ENCODE data around the gene TTLL10.
"Not testable (repeated sequence)": the region's sequence is repeated elsewhere in the genome, so short reads cannot be mapped to it uniquely, and the experiment has no call there.

The TTLL10 gene

DNA sequence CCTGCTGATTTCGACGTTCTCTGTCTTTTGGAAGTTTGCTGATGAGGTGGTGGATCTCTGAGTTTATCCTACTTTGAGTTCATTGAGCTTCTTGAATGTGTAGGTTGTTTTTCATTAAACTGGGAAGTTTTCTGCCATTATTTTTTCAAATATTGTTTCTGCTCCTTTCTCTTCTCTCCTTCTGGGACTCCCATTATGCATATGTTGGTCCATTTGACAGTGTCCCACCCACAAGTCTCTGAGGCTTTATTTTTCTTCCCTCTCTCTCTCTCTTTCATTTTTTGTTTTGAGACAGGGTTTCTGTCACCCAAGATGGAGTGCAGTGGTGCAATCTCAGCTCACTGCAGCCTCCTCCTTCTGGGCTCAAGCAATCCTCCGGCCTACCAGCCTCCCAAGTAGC is 21.0 kb downstream of the TTLL10 start:
- no peak for FAIRE-seq

DNA sequence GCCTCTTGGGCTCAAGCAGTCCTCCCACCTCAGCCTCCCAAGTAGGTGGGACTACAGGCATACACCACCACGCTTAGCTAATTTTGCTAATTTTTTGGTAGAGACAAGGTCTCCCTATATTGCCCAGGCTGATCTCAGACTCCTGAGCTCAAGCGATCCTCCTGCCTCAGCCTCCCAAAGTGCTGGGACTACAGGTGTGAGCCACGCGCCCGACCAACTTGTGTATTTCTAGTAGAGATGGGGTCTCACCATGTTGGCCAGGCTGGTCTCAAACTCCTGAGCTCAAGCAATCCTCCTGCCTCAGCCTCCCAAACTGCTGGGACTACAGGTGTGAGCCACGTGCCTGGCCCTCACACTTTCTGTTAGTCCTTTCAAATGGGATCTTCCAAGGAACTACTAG is 22.0 kb downstream of the TTLL10 start:
- not testable (repeated sequence) for FAIRE-seq

- no peak for FAIRE-seq
These were observed 22.9 kb downstream of the TTLL10 start for GRCh38 chr1:1196431-1197187.

- no peak for FAIRE-seq
These were observed 23.5 kb downstream of the TTLL10 start for GRCh38 chr1:1197188-1197500.

- no peak for FAIRE-seq
These were observed 24.1 kb downstream of the TTLL10 start for GRCh38 chr1:1197551-1198422.

DNA sequence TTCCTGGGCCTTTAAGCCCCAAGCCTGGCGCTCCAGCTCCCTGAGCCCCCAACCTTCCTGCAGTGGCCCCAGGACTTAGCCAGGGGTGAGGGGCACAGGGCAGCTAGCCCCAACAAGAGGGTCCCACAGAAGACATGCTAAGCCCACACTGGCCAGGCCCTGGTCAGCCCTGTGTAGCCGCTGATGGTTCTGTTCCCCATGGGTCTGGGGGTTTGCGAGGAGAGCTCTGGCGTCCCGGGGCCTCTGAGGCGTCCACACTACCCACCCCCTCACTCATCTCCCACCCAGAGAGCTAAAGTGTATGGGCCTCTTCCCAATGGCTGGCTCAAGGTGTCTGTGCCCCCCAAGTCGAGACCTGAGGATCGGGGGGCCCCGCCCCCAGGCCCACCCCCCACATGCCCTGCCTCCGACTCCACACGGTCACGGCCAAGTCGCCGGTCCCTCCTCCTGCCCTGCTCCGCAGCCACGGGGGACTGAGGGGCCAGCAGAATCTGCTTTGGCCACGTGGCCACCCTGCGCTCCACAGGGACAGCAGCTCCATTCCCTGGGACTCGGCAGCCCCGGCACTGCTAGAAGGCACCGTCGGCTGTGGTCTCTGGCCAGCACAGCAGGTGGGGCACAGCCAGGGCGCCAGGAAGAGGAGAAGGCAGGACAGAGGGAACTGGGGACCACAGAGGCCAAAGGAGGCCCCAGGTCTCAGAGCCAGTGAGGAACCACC is 24.9 kb downstream of the TTLL10 start:
- no peak for FAIRE-seq

GRCh38 chr1:1199141-1199960 is 25.7 kb downstream of the TTLL10 start:
- FAIRE-seq: no peak

GRCh38 chr1:1199961-1200875 is 26.5 kb downstream of the TTLL10 start:
- FAIRE-seq: no peak

DNA sequence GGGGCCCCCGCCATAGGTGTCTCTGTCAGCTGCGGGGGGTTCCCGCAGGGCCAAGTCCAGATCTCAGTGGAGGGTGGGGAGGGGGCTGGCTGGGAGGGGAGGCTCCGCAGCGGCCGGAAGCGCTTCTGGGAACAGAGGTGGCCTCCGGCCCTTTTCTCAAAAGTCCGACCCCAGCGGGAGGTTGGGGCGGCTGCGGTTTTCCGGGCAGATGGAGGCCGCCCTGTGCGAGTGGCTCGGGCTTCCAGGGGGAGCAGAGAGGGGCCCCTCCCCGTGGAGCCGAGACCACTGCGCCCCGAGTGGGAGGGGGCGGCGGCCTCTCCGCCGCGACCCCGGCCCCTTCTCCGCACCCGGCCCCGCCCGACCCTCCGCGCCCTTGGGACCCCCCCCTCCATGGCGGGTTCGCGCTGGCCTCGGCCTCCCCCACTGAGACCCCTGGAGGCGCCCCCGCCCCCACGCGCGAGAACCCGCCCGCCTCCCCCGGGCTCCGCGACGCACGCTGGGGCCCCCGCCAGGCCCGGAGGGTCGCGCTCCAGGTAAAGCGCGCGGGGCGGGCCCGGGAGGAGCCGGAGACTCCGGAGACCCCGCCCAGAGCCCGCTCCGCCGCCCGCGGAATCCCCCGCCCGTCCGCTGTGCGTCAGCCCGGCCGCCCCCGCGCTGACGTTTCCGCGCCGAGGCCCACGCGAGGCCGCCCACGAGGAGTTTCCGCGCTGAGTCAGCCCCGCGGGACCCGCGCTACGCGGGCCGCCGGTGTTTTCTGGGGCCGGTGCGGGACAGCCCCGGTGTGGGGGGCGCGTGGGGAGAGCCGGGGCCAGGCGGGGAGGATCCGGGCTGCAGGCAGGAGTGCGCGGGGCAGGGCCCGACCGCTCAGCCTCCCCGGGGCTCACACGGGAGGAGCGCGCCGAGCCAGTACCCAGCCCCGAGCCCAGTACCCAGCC is 27.5 kb downstream of the TTLL10 start:
- FAIRE-seq: no peak

GRCh38 chr1:1202831-1203560 is 29.3 kb downstream of the TTLL10 start:
- FAIRE-seq: no peak

- FAIRE-seq: no peak
These were observed 30.1 kb downstream of the TTLL10 start for GRCh38 chr1:1203561-1204424.

GRCh38 chr1:1204425-1204920 is 30.8 kb downstream of the TTLL10 start:
- no peak for FAIRE-seq

DNA sequence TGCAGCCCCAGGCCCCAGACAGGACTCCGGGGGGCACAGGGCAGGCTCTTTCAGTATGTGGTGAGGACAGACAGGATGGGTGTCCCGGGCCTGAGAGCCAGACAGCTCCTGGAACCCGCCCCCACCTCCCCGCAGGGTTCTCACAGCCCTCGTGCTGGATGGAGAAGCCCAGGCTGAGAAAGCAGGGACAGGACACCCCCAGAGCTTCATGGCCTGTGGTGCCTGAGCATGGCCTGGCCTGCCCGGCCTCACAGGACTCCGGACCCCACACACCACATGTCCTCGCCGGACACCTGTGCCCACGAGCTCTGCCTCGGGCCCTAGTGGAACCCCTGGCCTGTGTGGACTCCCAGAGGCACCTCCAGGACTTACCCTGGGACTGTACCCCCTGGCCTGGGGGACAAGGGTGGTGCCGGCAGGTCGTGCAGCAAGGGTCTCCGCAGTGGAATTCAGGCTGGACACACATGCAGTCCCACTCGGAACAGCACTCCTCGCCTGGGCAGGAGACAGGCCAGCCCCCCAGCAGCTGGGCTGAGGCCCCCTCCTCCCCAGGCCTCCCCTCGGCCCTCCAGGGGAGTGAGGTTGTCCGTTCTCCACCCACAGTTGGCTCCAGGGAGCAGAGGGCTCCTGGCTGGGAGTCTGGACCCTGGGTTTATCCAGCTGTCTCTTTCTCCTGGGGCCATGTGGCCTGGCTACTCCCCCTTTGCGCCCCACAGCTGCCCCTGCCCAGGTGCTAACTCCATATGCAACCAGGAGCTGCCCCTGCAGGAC is 31.5 kb downstream of the TTLL10 start:
- no peak for FAIRE-seq

DNA sequence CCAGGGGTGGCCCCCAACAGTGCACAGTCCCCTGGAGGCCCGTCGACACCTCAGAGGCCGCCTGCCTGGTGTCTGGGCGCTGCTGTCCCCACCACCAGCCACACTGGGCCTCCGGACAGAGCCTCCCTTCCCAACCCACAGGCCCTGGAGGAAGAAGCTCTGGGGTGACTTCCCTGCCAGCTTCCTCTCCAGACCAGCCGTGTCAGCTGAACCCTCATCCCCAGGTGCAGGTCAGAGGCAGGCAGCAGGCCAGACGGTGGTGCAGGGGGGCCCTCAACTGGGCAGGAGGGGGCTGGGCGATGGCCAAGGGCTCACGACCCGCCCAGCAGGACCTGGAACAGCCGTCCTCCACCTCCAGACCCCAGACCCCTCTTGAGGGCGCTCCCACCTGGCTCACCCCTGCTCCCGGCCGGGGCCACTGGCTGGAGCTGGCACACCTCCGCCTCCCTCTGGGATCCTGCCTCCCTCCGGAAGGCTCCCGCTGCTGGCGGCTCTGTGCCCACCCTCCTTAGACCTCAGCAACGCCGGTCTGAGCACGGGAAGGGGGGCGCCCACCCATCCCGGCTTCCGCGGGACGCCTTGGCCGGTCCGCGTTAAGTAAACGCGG is 32.2 kb downstream of the TTLL10 start:
- no peak for FAIRE-seq

DNA sequence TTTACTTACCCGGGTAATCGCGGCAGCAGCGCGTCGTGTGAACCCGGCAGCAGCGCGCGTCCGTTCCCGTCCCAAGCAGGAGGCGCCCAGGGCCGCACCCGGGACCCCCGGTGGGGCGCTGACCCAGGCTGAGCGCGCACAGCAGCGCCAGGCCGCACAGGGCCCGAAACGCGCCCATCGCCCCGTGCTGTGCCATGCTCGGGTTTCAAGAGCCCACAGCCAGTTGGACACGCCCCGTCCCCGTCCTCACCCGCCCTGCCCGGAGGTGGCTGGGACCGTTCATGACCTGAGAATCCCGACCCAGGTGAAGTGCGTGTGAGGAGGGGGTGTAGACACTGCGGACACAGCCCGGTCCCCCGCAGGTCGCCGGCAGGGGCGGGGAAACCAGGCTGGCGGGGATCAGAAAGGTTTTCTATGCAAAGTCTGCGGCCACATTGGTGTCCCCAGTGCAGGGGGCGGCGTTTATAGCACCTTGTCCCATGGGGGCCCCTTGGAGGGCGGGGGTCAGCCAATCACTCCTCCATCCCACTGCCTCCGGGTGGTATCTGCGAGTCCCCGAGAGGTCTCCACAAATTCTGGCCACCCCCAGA is 32.8 kb downstream of the TTLL10 start, which contains the start of gene TNFRSF18:
TNFRSF18 (minus strand) TSS at position 217 of the 590 bp plus-strand sequence; CDS start at position 196, 21 bp downstream.
- FAIRE-seq: no peak

DNA sequence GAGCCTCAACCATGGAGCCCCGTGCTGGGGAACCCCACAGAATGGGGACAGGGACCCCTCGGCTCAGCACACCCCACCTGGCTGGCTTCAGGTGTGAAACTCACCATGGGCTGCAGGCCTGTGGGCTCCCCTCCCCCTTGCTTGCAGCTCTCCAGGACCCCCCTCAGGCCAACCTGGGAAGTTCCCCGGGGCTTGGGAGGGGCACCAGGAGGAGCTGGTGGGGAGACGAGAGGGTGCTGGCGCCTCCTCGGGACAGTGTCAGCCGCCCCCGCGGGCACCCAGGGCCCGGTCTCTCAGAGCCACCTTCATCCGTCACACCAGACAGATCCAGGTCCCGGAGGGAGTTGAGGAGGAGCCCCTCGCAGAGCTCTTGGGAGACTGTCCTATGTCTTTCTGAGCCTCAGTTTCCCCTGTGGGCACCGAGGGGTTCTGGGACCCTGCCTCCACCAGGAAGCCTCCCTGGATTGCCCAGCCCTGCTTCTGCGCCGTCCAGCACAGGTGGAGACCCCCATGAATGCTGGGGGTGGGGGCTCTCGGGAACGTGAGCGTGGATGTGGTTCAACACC is 33.4 kb downstream of the TTLL10 start:
- FAIRE-seq: no peak
